ENCODE measurements around the gene TATDN2. TPM values are rescaled to one million over a fixed set of nuclear protein-coding genes. Genes with fewer than 3 reads are reported as not detected.

Gene TATDN2
- total and polyA plus RNA-seq, 8 donors: 29.1 to 42.1 (median 36.1) TPM

DNA sequence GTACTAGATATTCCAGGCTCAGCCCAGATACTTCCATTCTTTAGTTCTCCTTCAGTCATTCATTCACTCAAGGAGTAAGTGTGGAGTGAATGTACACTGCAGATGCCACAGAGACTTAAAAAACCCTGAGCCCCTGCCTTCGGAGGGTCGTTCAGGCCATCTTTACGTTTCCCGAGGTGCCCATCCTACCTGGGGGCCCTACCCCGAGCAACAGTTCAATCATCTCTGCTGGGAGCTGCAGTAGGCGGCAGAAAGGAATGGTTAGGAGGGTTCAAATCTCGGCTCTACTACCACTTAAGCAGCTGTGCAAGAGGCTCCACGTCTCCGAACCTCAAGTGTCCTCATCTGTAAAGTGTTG lies 72.0 kb downstream of the TATDN2 start:
- intact Hi-C loops (cut with DNase I): no loop called here

DNA sequence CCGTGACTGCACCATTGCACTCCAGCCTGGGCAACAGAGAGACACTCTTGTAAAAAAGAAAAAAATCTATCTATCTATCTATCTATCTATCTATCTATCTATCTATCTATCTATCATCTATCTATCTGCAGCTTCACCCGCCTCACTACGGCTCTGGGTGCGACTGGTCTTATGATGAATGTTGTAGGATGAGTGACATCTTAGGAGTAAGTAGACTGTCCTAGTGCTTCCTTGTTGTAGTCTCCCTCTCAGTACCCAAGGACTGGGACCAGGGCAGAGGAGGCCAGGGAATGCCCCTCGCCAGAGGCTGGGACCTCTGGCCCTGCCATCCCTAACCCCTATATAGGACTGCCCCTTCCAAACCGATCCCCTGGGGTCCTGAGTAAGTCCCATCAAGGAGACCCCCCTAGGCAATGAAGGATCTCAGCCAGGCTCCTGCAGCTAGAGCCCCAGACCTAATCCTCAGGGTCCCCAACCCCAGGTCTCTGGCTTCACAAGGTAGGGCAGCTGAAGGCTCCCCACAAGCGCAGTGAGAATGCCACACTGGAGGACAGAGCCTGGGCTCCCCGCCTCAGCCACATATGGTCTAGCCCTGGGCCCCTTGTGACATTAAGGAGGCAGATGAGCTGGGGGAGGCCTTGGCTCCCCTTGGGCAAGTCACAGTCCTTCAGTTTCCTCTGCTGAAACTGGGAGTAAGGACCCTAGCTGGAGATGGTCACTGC lies 73.5 kb downstream of the TATDN2 start:
- intact Hi-C loops (cut with DNase I): no loop called here
- Histone ChIP-seq H3K27ac (peak overlapping the region in 1 of 2 donors; percentile 86), H3K9me3 (no peaks in the 10 kb centered on the region), H3K4me1 (peaks cover 7 to 30% of the 10 kb centered on the region in 2 donors), H3K4me3 (peak overlapping the region in 1 of 2 donors; percentile 84), H3K27me3 (peaks cover 0 to 7% of the 10 kb centered on the region in 2 donors), H3K36me3 (peaks cover 3 to 22% of the 10 kb centered on the region in 2 donors)
- TF ChIP-seq, protein P1, sequence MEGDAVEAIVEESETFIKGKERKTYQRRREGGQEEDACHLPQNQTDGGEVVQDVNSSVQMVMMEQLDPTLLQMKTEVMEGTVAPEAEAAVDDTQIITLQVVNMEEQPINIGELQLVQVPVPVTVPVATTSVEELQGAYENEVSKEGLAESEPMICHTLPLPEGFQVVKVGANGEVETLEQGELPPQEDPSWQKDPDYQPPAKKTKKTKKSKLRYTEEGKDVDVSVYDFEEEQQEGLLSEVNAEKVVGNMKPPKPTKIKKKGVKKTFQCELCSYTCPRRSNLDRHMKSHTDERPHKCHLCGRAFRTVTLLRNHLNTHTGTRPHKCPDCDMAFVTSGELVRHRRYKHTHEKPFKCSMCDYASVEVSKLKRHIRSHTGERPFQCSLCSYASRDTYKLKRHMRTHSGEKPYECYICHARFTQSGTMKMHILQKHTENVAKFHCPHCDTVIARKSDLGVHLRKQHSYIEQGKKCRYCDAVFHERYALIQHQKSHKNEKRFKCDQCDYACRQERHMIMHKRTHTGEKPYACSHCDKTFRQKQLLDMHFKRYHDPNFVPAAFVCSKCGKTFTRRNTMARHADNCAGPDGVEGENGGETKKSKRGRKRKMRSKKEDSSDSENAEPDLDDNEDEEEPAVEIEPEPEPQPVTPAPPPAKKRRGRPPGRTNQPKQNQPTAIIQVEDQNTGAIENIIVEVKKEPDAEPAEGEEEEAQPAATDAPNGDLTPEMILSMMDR (IDR thresholded peaks at IDR 0.05): no peak
- DNase-seq (no peak), ATAC-seq (no peak)

More for the DNA sequence above, 72.0 kb downstream of the TATDN2 start:
- TF ChIP-seq, protein P1 (IDR thresholded peaks at IDR 0.05): no peak
- Histone ChIP-seq H3K36me3 (peaks cover 10 to 37% of the 10 kb centered on the region in 2 donors), H3K27ac (peak overlapping the region; percentile 82 to 86), H3K9me3 (no peaks in the 10 kb centered on the region), H3K4me3 (peak overlapping the region; percentile 84 to 95), H3K27me3 (no peaks in the 10 kb centered on the region), H3K4me1 (peaks cover 7 to 30% of the 10 kb centered on the region in 2 donors)
- DNase-seq (no peak), ATAC-seq (peak; percentile 22)

DNA sequence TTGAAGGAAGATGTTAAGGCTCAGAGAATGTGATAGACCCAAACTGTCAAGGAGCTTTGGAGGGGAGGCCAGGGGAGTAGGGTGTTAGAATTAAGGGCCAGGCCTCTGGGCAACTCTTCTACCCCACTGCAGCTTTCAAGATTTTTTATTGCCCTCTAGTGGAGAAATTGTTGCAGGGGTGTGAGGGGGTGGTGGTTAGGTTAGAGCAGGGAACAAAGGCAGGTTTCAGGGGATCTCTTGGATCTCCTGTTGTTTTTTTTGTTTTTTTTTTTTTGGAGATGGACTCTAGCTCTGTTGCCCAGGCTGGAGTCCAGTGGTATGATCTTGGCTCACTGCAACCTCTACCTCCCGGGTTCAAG lies 74.1 kb downstream of the TATDN2 start:
- TF ChIP-seq, protein P1 (IDR thresholded peaks at IDR 0.05): no peak
- peaks cover 3 to 17% of the 10 kb centered on the region in 2 donors for H3K36me3 ChIP-seq
- intact Hi-C loops (cut with DNase I): no loop called here
- H3K27me3 ChIP-seq: peaks cover 2 to 12% of the 10 kb centered on the region in 2 donors
- DNase-seq (no peak), ATAC-seq (no peak)
- no peaks in the 10 kb centered on the region for H3K9me3 ChIP-seq
- no peak overlapping the region for H3K27ac ChIP-seq
- H3K4me3 ChIP-seq: no peak overlapping the region
- H3K4me1 ChIP-seq: peaks cover 7 to 30% of the 10 kb centered on the region in 2 donors

DNA sequence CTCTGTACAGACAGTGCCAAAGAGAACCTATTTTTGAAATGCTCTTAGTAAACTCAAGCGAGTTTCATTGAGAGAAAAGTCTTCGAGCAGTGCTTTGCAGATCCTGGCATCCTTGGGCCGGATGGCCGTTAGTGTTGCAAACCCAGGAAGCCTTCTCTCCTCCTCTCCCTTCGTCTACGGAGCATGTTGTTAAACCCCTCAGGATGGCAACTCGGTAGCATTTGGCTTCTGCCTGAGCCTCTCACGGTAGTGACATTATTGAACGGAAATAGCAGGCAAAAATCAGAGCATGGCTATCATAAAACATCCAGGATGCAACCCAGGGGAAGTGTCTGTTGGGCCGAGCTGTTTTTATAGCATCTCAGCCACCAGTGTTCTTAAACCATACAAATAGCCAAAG lies 79.3 kb downstream of the TATDN2 start:
- H3K9me3 ChIP-seq: no peaks in the 10 kb centered on the region
- DNase-seq: no peak
- peaks cover 13 to 52% of the 10 kb centered on the region in 2 donors for H3K27me3 ChIP-seq
- intact Hi-C loops (cut with DNase I): no loop called here
- H3K27ac ChIP-seq: no peak overlapping the region
- TF ChIP-seq, protein P1 (IDR thresholded peaks at IDR 0.05): no peak
- ATAC-seq: no peak
- H3K4me1 ChIP-seq: no peaks in the 10 kb centered on the region
- H3K36me3 ChIP-seq: no peaks in the 10 kb centered on the region
- H3K4me3 ChIP-seq: no peak overlapping the region

DNA sequence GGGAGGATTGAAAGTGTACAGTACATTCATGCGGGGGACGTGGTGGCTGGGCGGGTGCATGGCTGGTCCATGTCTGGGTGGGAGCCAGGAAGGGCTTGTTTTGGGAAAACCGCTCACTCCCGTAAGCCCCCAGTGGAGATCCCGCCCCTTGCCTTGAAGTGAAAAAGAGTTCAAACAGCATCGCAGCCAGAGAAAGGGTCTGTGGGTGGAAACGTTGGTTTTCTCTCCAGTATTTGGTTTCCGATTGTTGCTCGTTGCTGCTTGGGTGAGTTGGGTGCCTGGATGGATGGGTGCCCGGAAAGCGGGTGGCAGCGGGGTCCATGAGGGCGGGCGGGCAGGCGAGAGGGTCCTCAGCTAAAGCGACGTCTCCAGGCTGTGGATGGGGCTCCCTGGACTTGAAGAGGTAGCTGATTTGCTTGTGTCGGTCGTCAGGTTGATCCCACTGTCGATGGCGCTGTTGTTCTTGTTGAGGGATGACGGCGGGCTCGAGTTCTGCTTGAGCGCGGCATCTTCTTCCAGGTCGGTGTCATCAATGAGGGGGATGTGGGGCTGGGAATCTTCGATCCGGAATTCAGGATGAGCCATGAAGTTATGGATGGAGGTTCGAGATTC lies 80.3 kb downstream of the TATDN2 start:
- Histone ChIP-seq H3K9me3 (no peaks in the 10 kb centered on the region), H3K4me1 (no peaks in the 10 kb centered on the region), H3K36me3 (no peaks in the 10 kb centered on the region), H3K27me3 (peaks cover 13 to 52% of the 10 kb centered on the region in 2 donors), H3K4me3 (no peak overlapping the region), H3K27ac (no peak overlapping the region)
- no peak for ATAC-seq
- TF ChIP-seq, protein P1 (IDR thresholded peaks at IDR 0.05): no peak
- no peak for DNase-seq
- intact Hi-C loops (cut with DNase I): no loop called here

Data from left lung (tissue), 10 donors.